OCI-LY7 (cell line): Measurements from ENCODE around the gene WDR35.

ENCODE experiments used
- CTCF ChIP-seq: fragments of 200-600 bp; sonication (generic); conservative IDR thresholded peaks from 2 replicates; pipeline ENCODE4 v1.5.1; 2014; ENCODE audit warnings: mild to moderate bottlenecking, antibody characterized with exemption, low read length, moderate library complexity, mixed read lengths
- EZH2phosphoT487 ChIP-seq: fragments of 200-600 bp; sonication (generic); IDR thresholded peaks from 2 replicates; pipeline ENCODE4 v1.6.1; 2018; ENCODE audit warnings: low read depth, borderline replicate concordance, mild to moderate bottlenecking, mixed run types, antibody characterized with exemption, low read length, moderate library complexity, mixed read lengths

GRCh38 chr2:20012282-20013125 is 22.6 kb upstream of the WDR35 start, which contains the start of gene MATN3:
- TF ChIP-seq CTCF, result no peak
- no peak for TF ChIP-seq EZH2phosphoT487
